HCT116 (cell line): Measurements from ENCODE around the gene SETD9. TPM values are rescaled to one million over a fixed set of nuclear protein-coding genes. Genes with fewer than 3 reads are reported as not detected.

Experiments used
- ATAC-seq: fragments of 200-7000 bp; cut with Tn5 transposase; 2 replicates; pipeline ENCODE4 v1.9.1; 2020; ENCODE audit warnings: mild to moderate bottlenecking, moderate library complexity
- BruUV-seq: library from RNA; stranded (reverse); fragments of 400-500 nt; replicated peaks from 2 replicates; lab custom pipeline; 2021; lab: Mats Ljungman, UMichigan
- CTCF ChIA-PET: fragments of 300-600 bp; sonication (Branson Sonifier 250); formaldehyde crosslinking; loops from one replicate; lab custom pipeline; 2021; ENCODE audit warnings: antibody characterized with exemption; lab: Charles Lee
- POLR2A ChIA-PET: fragments of 300-600, 350-600 bp; sonication (Branson Sonifier 250); formaldehyde crosslinking; loops from one replicate; lab custom pipeline; 2021; ENCODE audit warnings: antibody characterized with exemption; lab: Charles Lee
- RAD21 ChIA-PET, 2 experiments: fragments of 300-600 bp; sonication (Branson Sonifier 250); formaldehyde crosslinking; loops; one replicate each; lab custom pipeline; 2023; ENCODE audit warnings: low total read pairs in 2 of 2; ENCODE audit not compliant: uncharacterized antibody in 2 of 2, unreplicated experiment in 2 of 2, low non-redundant PET in 1 of 2; lab: Charles Lee
- DNase-seq: peaks from one replicate; pipeline ENCODE4 v3.0.0-alpha.2; 2010; ENCODE audit warnings: low read depth, low spot score
- H2AFZ ChIP-seq: fragments of 200-600 bp; shearing (Covaris generic), sonication (generic); 2 replicates; pipeline ENCODE4 v1.6.1; 2017; ENCODE audit warnings: low read depth, mixed run types, mixed read lengths, antibody characterized with exemption, low read length; ENCODE audit not compliant: poor library complexity, severe bottlenecking
- H3K27ac ChIP-seq: 2 replicates; pipeline ENCODE4 v1.5.1; 2012; ENCODE audit warnings: low read depth, low read length
- H3K27me3 ChIP-seq: fragments of 200-600 bp; sonication (generic); 2 replicates; pipeline ENCODE4 v1.6.1; 2016; ENCODE audit warnings: mixed run types, low read length, mixed read lengths; ENCODE audit not compliant: insufficient read depth
- H3K36me3 ChIP-seq, 2 experiments: fragments of 200-500 bp in 1 of 2; fragments of 200-600 bp in 1 of 2; sonication (Bioruptor generic) in 1 of 2; sonication (generic) in 1 of 2; 2 replicates each; pipeline versions ENCODE4 v1.5.1 to v1.6.1; 2014 to 2016; ENCODE audit warnings: low read length in 2 of 2, inconsistent platforms in 1 of 2, mixed read lengths in 1 of 2, mixed run types in 1 of 2; ENCODE audit not compliant: insufficient read depth in 2 of 2, control insufficient read depth in 1 of 2
- H3K4me1 ChIP-seq, 2 experiments: fragments of 200-600 bp in 1 of 2; sonication (generic) in 1 of 2; 2 replicates each; pipeline versions ENCODE4 v1.5.1 to v1.6.1; 2012 to 2017; ENCODE audit warnings: low read length in 2 of 2, inconsistent platforms in 1 of 2, mild to moderate bottlenecking in 1 of 2, mixed read lengths in 1 of 2, mixed run types in 1 of 2, moderate library complexity in 1 of 2; ENCODE audit not compliant: insufficient read depth in 2 of 2, control insufficient read depth in 1 of 2
- H3K4me2 ChIP-seq: fragments of 200-600 bp; sonication (generic); 2 replicates; pipeline ENCODE4 v1.6.1; 2017; ENCODE audit warnings: mixed run types, low read length, mixed read lengths
- H3K4me3 ChIP-seq, 2 experiments: fragments of 200-600 bp in 1 of 2; sonication (generic) in 1 of 2; replicated peaks in 1 of 2; 2 replicates each; pipeline ENCODE4 v1.5.1; 2011 to 2016; ENCODE audit warnings: low read length in 2 of 2, control low read depth in 1 of 2, low read depth in 1 of 2, mild to moderate bottlenecking in 1 of 2, mixed read lengths in 1 of 2, mixed run types in 1 of 2
- H3K79me2 ChIP-seq: fragments of 200-600 bp; sonication (generic); 2 replicates; pipeline ENCODE4 v1.6.1; 2017; ENCODE audit warnings: mild to moderate bottlenecking, mixed run types, low read length, moderate library complexity, mixed read lengths; ENCODE audit not compliant: insufficient read depth
- H3K9ac ChIP-seq: fragments of 200-600 bp; sonication (generic); 2 replicates; pipeline ENCODE4 v1.6.1; 2016; ENCODE audit warnings: low read length, mixed read lengths
- H3K9me2 ChIP-seq: fragments of 200-600 bp; sonication (generic), shearing (Covaris generic); 2 replicates; pipeline ENCODE4 v1.6.1; 2017; ENCODE audit warnings: mixed run types, mild to moderate bottlenecking, moderate library complexity; ENCODE audit not compliant: insufficient read depth
- H3K9me3 ChIP-seq, 2 experiments: fragments of 200-500 bp in 1 of 2; fragments of 200-600 bp in 1 of 2; sonication (Bioruptor generic) in 1 of 2; sonication (generic) in 1 of 2; 2 replicates each; pipeline ENCODE4 v1.6.1; 2014 to 2017; ENCODE audit warnings: low read length in 2 of 2, mixed read lengths in 2 of 2, inconsistent platforms in 1 of 2, low read depth in 1 of 2, mild to moderate bottlenecking in 1 of 2, mixed run types in 1 of 2, moderate library complexity in 1 of 2; ENCODE audit not compliant: control insufficient read depth in 1 of 2, insufficient read depth in 1 of 2
- H4K20me1 ChIP-seq: fragments of 200-600 bp; sonication (generic), shearing (Covaris generic); 2 replicates; pipeline ENCODE4 v1.6.1; 2017; ENCODE audit warnings: mixed run types, mild to moderate bottlenecking, moderate library complexity; ENCODE audit not compliant: insufficient read depth
- ATF3 ChIP-seq: IDR thresholded peaks from 2 replicates; pipeline ENCODE4 v1.6.1; 2012
- CBX3 ChIP-seq: IDR thresholded peaks from 2 replicates; pipeline ENCODE4 v1.6.1; 2012; ENCODE audit warnings: low read depth
- CTCF ChIP-seq, 3 experiments: fragments of 200-600 bp in 1 of 3; sonication (generic) in 1 of 3; IDR thresholded peaks in 2 of 3; conservative IDR thresholded peaks in 1 of 3; 2 replicates each; pipeline ENCODE4 v1.5.1; 2012 to 2017; ENCODE audit warnings: low read depth in 2 of 3, low read length in 2 of 3, antibody characterized with exemption in 1 of 3, borderline replicate concordance in 1 of 3, control low read depth in 1 of 3, mild to moderate bottlenecking in 1 of 3, mixed read lengths in 1 of 3, mixed run types in 1 of 3, moderate library complexity in 1 of 3; ENCODE audit not compliant: insufficient read depth in 1 of 3
- ELF1 ChIP-seq: IDR thresholded peaks from 2 replicates; pipeline ENCODE4 v1.6.1; 2012; ENCODE audit warnings: low read depth, borderline replicate concordance
- EZH2 ChIP-seq: fragments of 200-600 bp; sonication (generic); IDR thresholded peaks from 2 replicates; pipeline ENCODE4 v1.6.1; 2017; ENCODE audit warnings: antibody characterized with exemption, mixed run types
- EZH2phosphoT487 ChIP-seq: fragments of 200-600 bp; IDR thresholded peaks from 2 replicates; pipeline ENCODE4 v1.6.1; 2018; ENCODE audit warnings: antibody characterized with exemption, borderline replicate concordance
- FOSL1 ChIP-seq: IDR thresholded peaks from 2 replicates; pipeline ENCODE4 v1.6.1; 2012; ENCODE audit warnings: low read depth
- JUND ChIP-seq: IDR thresholded peaks from 2 replicates; pipeline ENCODE4 v1.6.1; 2012
- POLR2A ChIP-seq: IDR thresholded peaks from 2 replicates; pipeline ENCODE4 v1.7.0; 2011; ENCODE audit warnings: borderline replicate concordance; ENCODE audit not compliant: insufficient read depth, insufficient read length; ENCODE audit errors: extremely low read depth
- POLR2AphosphoS5 ChIP-seq: IDR thresholded peaks from 2 replicates; pipeline ENCODE4 v1.6.1; 2011; ENCODE audit warnings: mild to moderate bottlenecking, low read depth, low read length, moderate library complexity
- REST ChIP-seq: IDR thresholded peaks from 2 replicates; pipeline ENCODE4 v1.6.1; 2012; ENCODE audit warnings: low read depth
- SIN3A ChIP-seq: IDR thresholded peaks from 2 replicates; pipeline ENCODE4 v1.6.1; 2012; ENCODE audit warnings: low read depth
- SP1 ChIP-seq: IDR thresholded peaks from 2 replicates; pipeline ENCODE4 v1.6.1; 2012; ENCODE audit warnings: low read depth
- SRF ChIP-seq: IDR thresholded peaks from 2 replicates; pipeline ENCODE4 v1.6.1; 2012; ENCODE audit warnings: low read depth
- TCF7L2 ChIP-seq: IDR thresholded peaks from 2 replicates; pipeline ENCODE4 v1.7.0; 2011; ENCODE audit warnings: borderline replicate concordance, inconsistent platforms; ENCODE audit not compliant: insufficient read depth, insufficient read length; ENCODE audit errors: extremely low read depth
- ZFX ChIP-seq: fragments of 450-650 bp; IDR thresholded peaks from 2 replicates; pipeline ENCODE4 v1.6.1; 2017
- ZNF274 ChIP-seq: fragments of 200-500 bp; sonication (Bioruptor generic); IDR thresholded peaks from 2 replicates; pipeline ENCODE4 v1.6.1; 2014; ENCODE audit warnings: mild to moderate bottlenecking, low read depth, low read length, inconsistent platforms
- intact Hi-C: fragments of 100-400 bp; cut with micrococcal nuclease; formaldehyde crosslinking; loops from 2 replicates; pipeline ENCODE4 v1.10.0; 2022
- total RNA-seq: library from RNA; stranded (reverse); gene quantifications from one replicate; pipeline ENCODE4 v1.2.1, GENCODE V29; 2021; ENCODE audit not compliant: unreplicated experiment

SETD9 gene
- total RNA-seq, 1 experiment from 2014 or later, result 10.9 TPM

- DNase-seq (no peak), ATAC-seq (no peak)
- intact Hi-C loops, result no loop called here
- Histone ChIP-seq H3K36me3 (no peaks in the 10 kb centered on the region), H3K4me1 (no peaks in the 10 kb centered on the region), H3K4me3 (no peak overlapping the region), H2AFZ (no peak overlapping the region), H3K27ac (no peak overlapping the region), H3K4me2 (no peak overlapping the region), H3K79me2 (no peaks in the 10 kb centered on the region), H3K9me3 (no peaks in the 10 kb centered on the region), H3K9me2 (no peaks in the 10 kb centered on the region), H3K27me3 (peaks cover 4% of the 10 kb centered on the region; the same call in 1 of the 2 replicates), H4K20me1 (no peaks in the 10 kb centered on the region), H3K9ac (no peak overlapping the region)
- POLR2A ChIA-PET, result no interaction called here
- no TSS peak for BruUV-seq
- RAD21 ChIA-PET, result no interaction called here
- CTCF ChIA-PET, result no interaction called here
- TF ChIP-seq EZH2phosphoT487 (no peak), ELF1 (no peak), SRF (no peak), CTCF (IDR thresholded peaks at IDR 0.05 in 2 of 3, conservative IDR thresholded peaks at IDR 0.05 in 1 of 3; ENCODE audit: borderline replicate concordance in 1 of 3, insufficient read depth in 1 of 3, low read depth in 2 of 3, low read length in 2 of 3) (no peak), EZH2 (no peak), SP1 (no peak)
Observed at GRCh38 chr5:56958595-56958994, 49.2 kb downstream of the SETD9 start.

GRCh38 chr5:56959326-56959725 is 49.9 kb downstream of the SETD9 start:
- no peak overlapping the region for H3K27ac ChIP-seq
- no peaks in the 10 kb centered on the region for H3K36me3 ChIP-seq
- H3K79me2 ChIP-seq, result no peaks in the 10 kb centered on the region
- no peaks in the 10 kb centered on the region for H4K20me1 ChIP-seq
- no peak for DNase-seq
- intact Hi-C loops, result no loop called here
- ChIA-PET CTCF (no interaction called here), POLR2A (no interaction called here), RAD21 (no interaction called here)
- no peak overlapping the region for H3K9ac ChIP-seq
- no peaks in the 10 kb centered on the region for H3K4me1 ChIP-seq
- peaks cover 4% of the 10 kb centered on the region; the same call in 1 of the 2 replicates for H3K27me3 ChIP-seq
- no peak for ATAC-seq
- no peak overlapping the region for H3K4me3 ChIP-seq
- no peaks in the 10 kb centered on the region for H3K9me2 ChIP-seq
- no TSS peak for BruUV-seq
- H2AFZ ChIP-seq, result no peak overlapping the region
- no peaks in the 10 kb centered on the region for H3K9me3 ChIP-seq
- no peak overlapping the region for H3K4me2 ChIP-seq
- TF ChIP-seq POLR2A (no peak), EZH2phosphoT487 (no peak), POLR2AphosphoS5 (no peak), ZFX (no peak), SIN3A (no peak), ZNF274 (no peak), FOSL1 (no peak), REST (no peak), JUND (no peak), CBX3 (no peak), TCF7L2 (no peak), ATF3 (no peak)
